ENCODE data around the gene CARMIL1. TPM values are rescaled to one million over a fixed set of nuclear protein-coding genes. Genes with fewer than 3 reads are reported as not detected.

The CARMIL1 gene
- total and polyA plus RNA-seq, 11 donors = 2.4 to 9.1 (median 5.3) TPM

DNA sequence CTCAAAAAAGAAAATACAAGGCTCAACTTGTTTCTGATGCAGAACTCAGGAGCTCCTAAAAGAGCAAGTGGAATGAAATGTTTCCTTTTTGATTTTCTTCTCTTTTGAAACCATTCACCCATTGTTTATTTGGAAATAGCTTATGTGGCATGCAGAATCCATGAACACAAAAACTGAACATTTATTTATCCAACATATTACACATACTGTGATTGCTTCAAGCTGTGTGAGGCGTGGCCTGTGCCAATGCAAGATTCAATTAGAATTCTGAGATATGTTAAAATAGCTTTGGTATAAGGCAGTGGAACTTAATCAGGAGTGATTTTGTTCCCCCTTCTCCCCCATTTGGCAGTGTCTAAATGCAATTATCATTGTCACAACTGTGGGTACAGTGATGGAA is 45.9 kb upstream of the CARMIL1 start:
- Histone ChIP-seq H3K4me1 (peaks cover 0 to 8% (median 0%) of the 10 kb centered on the region in 12 donors), H3K9me3 (no peaks in the 10 kb centered on the region), H3K4me3 (no peak overlapping the region), H3K27ac (no peak overlapping the region), H3K27me3 (no peaks in the 10 kb centered on the region), H3K36me3 (no peaks in the 10 kb centered on the region)
- WGBS, 4 donors = 92 to 97% (median 94%) methylated on average over 1 of the region's 1 CpG
- ATAC-seq = no peak
- no peak for TF ChIP-seq POLR2A (IDR thresholded peaks at IDR 0.05)
- TF ChIP-seq, protein P1, sequence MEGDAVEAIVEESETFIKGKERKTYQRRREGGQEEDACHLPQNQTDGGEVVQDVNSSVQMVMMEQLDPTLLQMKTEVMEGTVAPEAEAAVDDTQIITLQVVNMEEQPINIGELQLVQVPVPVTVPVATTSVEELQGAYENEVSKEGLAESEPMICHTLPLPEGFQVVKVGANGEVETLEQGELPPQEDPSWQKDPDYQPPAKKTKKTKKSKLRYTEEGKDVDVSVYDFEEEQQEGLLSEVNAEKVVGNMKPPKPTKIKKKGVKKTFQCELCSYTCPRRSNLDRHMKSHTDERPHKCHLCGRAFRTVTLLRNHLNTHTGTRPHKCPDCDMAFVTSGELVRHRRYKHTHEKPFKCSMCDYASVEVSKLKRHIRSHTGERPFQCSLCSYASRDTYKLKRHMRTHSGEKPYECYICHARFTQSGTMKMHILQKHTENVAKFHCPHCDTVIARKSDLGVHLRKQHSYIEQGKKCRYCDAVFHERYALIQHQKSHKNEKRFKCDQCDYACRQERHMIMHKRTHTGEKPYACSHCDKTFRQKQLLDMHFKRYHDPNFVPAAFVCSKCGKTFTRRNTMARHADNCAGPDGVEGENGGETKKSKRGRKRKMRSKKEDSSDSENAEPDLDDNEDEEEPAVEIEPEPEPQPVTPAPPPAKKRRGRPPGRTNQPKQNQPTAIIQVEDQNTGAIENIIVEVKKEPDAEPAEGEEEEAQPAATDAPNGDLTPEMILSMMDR (IDR thresholded peaks at IDR 0.05) = no peak
- intact Hi-C loops (cut with DNase I) = loop anchor here in 1 of 10 donors (10.0 kb wide), 1 partner anchor 322 kb away; no protein-coding TSS in a partner anchor
- no peak for DNase-seq

DNA sequence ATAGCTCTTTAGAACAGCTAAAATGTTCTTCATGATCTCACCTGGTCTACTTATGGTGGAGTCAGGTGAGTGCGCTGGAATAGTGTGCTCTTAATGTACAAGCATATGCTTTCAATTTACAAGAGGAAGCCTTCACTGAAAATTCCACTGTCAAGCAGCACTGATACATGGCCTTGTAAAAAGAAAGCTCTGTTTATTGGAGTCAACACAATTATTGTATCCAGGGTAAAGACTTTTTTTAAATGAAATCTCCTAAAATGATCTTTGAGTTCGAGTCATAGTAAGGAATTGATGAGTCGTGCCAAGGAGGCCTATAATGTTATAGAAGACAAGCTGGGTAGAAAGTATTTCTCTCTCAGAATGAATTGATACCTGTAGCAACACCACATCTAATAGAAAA is 41.6 kb upstream of the CARMIL1 start:
- no peaks in the 10 kb centered on the region for H3K27me3 ChIP-seq
- intact Hi-C loops (cut with DNase I) = loop anchor here in 1 of 10 donors (10.0 kb wide), 1 partner anchor 317 kb away; no protein-coding TSS in a partner anchor
- ATAC-seq (no peak), DNase-seq (no peak)
- TF ChIP-seq, protein P1 (IDR thresholded peaks at IDR 0.05) = no peak
- no peak for TF ChIP-seq POLR2A (IDR thresholded peaks at IDR 0.05)
- H3K36me3 ChIP-seq = no peaks in the 10 kb centered on the region
- no peaks in the 10 kb centered on the region for H3K9me3 ChIP-seq
- H3K4me1 ChIP-seq = peaks cover 0 to 6% (median 0%) of the 10 kb centered on the region in 12 donors
- no peak overlapping the region for H3K27ac ChIP-seq
- H3K4me3 ChIP-seq = no peak overlapping the region
- WGBS, 4 donors = 87 to 95% (median 93%) methylated on average over 3 of the region's 3 CpGs

DNA sequence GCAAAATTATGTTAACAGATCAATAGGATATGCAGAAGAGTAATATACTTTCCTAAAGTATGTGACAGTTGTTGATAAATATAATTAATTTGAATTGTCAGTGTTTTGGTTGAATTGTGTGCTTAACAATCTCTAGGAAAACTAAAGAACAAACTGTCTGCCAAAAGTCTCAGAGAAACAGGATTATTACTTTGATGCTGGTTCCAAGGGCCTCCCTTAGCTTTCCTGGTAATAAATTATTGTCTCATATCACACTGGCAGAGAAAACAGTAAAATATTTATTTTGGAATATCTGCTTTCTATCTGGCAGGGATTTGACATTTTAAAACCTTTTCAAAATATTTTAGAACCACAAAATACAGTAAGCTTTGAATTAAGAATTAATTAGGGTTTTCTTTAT is 40.1 kb upstream of the CARMIL1 start:
- H3K4me1 ChIP-seq = peaks cover 0 to 6% (median 0%) of the 10 kb centered on the region in 12 donors
- no peaks in the 10 kb centered on the region for H3K27me3 ChIP-seq
- H3K4me3 ChIP-seq = no peak overlapping the region
- intact Hi-C loops (cut with DNase I) = loop anchor here in 1 of 10 donors (10.0 kb wide), 1 partner anchor 316 kb away; no protein-coding TSS in a partner anchor
- no peak overlapping the region for H3K27ac ChIP-seq
- H3K9me3 ChIP-seq = no peaks in the 10 kb centered on the region
- H3K36me3 ChIP-seq = no peaks in the 10 kb centered on the region
- TF ChIP-seq, protein P1 (IDR thresholded peaks at IDR 0.05) = no peak
- TF ChIP-seq POLR2A (IDR thresholded peaks at IDR 0.05) = no peak
- DNase-seq (no peak), ATAC-seq (no peak)

DNA sequence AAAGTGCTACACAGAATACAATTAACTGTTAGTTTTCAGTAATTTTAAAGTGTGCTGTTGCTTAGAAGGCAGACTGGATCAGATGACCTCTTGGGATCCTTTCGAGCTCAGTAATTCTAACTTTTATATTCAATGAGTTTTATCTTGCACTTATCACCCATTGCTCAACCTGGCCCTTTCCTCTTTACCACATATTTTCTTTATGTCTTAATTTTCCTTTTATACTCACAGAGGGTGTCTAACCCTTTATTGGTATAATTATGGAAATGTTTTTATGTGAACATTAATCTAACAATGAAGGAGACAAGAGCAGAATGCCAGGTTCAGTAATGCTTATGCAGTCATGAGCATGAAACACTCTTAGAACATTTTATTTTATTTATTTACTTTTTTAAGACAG is 39.7 kb upstream of the CARMIL1 start:
- H3K4me1 ChIP-seq = peaks cover 0 to 6% (median 0%) of the 10 kb centered on the region in 12 donors
- H3K4me3 ChIP-seq = no peak overlapping the region
- DNase-seq (no peak), ATAC-seq (no peak)
- H3K27ac ChIP-seq = no peak overlapping the region
- intact Hi-C loops (cut with DNase I) = loop anchor here in 1 of 10 donors (10.0 kb wide), 1 partner anchor 315 kb away; no protein-coding TSS in a partner anchor
- no peaks in the 10 kb centered on the region for H3K36me3 ChIP-seq
- 59 to 74% (median 67%) methylated on average over 1 of the region's 1 CpG for WGBS, 4 donors
- TF ChIP-seq, protein P1 (IDR thresholded peaks at IDR 0.05) = no peak
- no peak for TF ChIP-seq POLR2A (IDR thresholded peaks at IDR 0.05)
- H3K27me3 ChIP-seq = no peaks in the 10 kb centered on the region
- H3K9me3 ChIP-seq = no peaks in the 10 kb centered on the region

All from heart left ventricle (tissue), 16 donors.